Measurements from ENCODE around the gene KDM1B.

DNA sequence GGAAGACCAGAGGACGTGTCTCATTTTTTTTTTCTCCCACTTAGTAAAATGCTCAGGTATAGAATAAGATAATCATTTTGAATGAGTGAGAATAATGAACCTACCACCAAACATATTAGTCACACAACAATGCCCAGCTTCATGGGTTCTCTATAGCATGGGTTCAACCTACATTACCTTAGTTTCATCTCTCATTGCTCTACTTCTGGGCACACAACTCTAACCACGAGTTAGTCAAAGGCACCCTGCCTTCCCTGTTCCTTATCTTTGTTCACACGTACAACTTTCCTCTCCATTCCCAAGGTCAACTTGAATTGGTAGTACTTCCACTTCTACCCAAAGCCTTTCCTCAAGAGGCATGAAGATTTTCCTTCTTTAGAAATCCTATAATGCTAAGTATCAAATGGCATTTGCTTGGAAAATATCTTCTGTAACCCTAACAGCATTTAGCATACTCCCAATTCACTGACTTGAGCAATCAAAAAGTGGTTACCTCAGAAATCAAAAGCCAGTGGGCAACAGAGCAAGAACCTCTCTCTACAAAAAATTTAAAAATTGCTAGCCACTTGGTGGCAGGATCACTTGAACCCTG is 88.2 kb downstream of the KDM1B start:
- TF ChIP-seq, protein P1, sequence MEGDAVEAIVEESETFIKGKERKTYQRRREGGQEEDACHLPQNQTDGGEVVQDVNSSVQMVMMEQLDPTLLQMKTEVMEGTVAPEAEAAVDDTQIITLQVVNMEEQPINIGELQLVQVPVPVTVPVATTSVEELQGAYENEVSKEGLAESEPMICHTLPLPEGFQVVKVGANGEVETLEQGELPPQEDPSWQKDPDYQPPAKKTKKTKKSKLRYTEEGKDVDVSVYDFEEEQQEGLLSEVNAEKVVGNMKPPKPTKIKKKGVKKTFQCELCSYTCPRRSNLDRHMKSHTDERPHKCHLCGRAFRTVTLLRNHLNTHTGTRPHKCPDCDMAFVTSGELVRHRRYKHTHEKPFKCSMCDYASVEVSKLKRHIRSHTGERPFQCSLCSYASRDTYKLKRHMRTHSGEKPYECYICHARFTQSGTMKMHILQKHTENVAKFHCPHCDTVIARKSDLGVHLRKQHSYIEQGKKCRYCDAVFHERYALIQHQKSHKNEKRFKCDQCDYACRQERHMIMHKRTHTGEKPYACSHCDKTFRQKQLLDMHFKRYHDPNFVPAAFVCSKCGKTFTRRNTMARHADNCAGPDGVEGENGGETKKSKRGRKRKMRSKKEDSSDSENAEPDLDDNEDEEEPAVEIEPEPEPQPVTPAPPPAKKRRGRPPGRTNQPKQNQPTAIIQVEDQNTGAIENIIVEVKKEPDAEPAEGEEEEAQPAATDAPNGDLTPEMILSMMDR (conservative IDR thresholded peaks at IDR 0.05; ENCODE audit: low read length): no peak
- TF ChIP-seq EZH2phosphoT487 (IDR thresholded peaks at IDR 0.05; ENCODE audit: borderline replicate concordance): no peak
